Fibroblast of lung (primary cell): Measurements from ENCODE around the gene RNF133. TPM values are rescaled to one million over a fixed set of nuclear protein-coding genes. Genes with fewer than 3 reads are reported as not detected.
A peak's percentile ranks its signal among the peaks of the same experiment; 100 is the strongest.

Source experiments
- DNase-seq, 2 donors: peaks; one replicate each; pipeline versions ENCODE4 v3.0.0 to v3.0.0-alpha.2; 2010; ENCODE audit warnings: low read depth in 2 of 2
- H2AFZ ChIP-seq: 2 replicates; pipeline ENCODE4 v1.5.1; 2012; ENCODE audit warnings: low read length, control low read depth, inconsistent platforms
- H3K27ac ChIP-seq: 2 replicates; pipeline ENCODE4 v1.5.1; 2011; ENCODE audit warnings: low read length, control low read depth; ENCODE audit not compliant: insufficient read depth
- H3K27me3 ChIP-seq: 2 replicates; pipeline ENCODE4 v1.5.1; 2011; ENCODE audit warnings: mild to moderate bottlenecking, low read length; ENCODE audit not compliant: control insufficient read depth, insufficient read depth
- H3K36me3 ChIP-seq: 2 replicates; pipeline ENCODE4 v1.5.1; 2011; ENCODE audit warnings: low read length; ENCODE audit not compliant: control insufficient read depth, insufficient read depth
- H3K4me1 ChIP-seq: 2 replicates; pipeline ENCODE4 v1.5.1; 2011; ENCODE audit warnings: low read length; ENCODE audit not compliant: control insufficient read depth, insufficient read depth; ENCODE audit errors: extremely low read depth
- H3K4me2 ChIP-seq: 2 replicates; pipeline ENCODE4 v1.5.1; 2011; ENCODE audit warnings: low read length, control low read depth; ENCODE audit not compliant: insufficient read depth; ENCODE audit errors: extremely low read depth
- H3K4me3 ChIP-seq, 4 experiments: fragments of 200-600 bp in 1 of 4; sonication (generic) in 1 of 4; replicated peaks in 1 of 4; 2 replicates each; pipeline ENCODE4 v1.5.1; 2011 to 2016; ENCODE audit warnings: low read length in 4 of 4, low read depth in 3 of 4, mild to moderate bottlenecking in 3 of 4, control low read depth in 2 of 4, inconsistent platforms in 1 of 4, mixed read lengths in 1 of 4; ENCODE audit not compliant: insufficient read depth in 1 of 4; ENCODE audit errors: control extremely low read depth in 1 of 4
- H3K79me2 ChIP-seq: 2 replicates; pipeline ENCODE4 v1.5.1; 2012; ENCODE audit warnings: mild to moderate bottlenecking, low read length, inconsistent platforms; ENCODE audit not compliant: control insufficient read depth, insufficient read depth
- H3K9ac ChIP-seq: 2 replicates; pipeline ENCODE4 v1.5.1; 2011; ENCODE audit warnings: mild to moderate bottlenecking, low read length, control low read depth; ENCODE audit not compliant: insufficient read depth
- H3K9me3 ChIP-seq: 2 replicates; pipeline ENCODE4 v1.5.1; 2012; ENCODE audit warnings: low read depth, low read length; ENCODE audit not compliant: control insufficient read depth, insufficient read depth
- H4K20me1 ChIP-seq: 2 replicates; pipeline ENCODE4 v1.5.1; 2011; ENCODE audit warnings: low read length; ENCODE audit not compliant: control insufficient read depth, insufficient read depth; ENCODE audit errors: extremely low read depth
- CTCF ChIP-seq, 2 donors: IDR thresholded peaks in 1 of 2; conservative IDR thresholded peaks in 1 of 2; 1 replicate in 1 of 2; 2 replicates in 1 of 2; pipeline ENCODE4 v1.5.1; 2011 to 2012; ENCODE audit warnings: low read length in 2 of 2, control low read depth in 1 of 2, inconsistent platforms in 1 of 2, low read depth in 1 of 2, mild to moderate bottlenecking in 1 of 2
- EZH2 ChIP-seq: IDR thresholded peaks from 2 replicates; pipeline ENCODE4 v1.5.1; 2012; ENCODE audit warnings: low read length, control low read depth, mild to moderate bottlenecking; ENCODE audit errors: missing control alignments
- polyA plus RNA-seq, 2 donors: library from polyadenylated mRNA; depleted of rRNA in 1 of 2; stranded (reverse) in 1 of 2; unstranded in 1 of 2; fragments of >200 nt; gene quantifications; 2 replicates each; pipeline ENCODE4 v1.2.1, GENCODE V29; 2011 to 2012; ENCODE audit warnings: missing spikeins in 1 of 2
- total RNA-seq: library from RNA; depleted of rRNA; stranded (reverse); fragments of >200 nt; gene quantifications from 2 replicates; pipeline ENCODE4 v1.2.1, GENCODE V29; 2014

Gene RNF133
- total and polyA plus RNA-seq, 2 donors (not counting 1 experiment from before 2014, with no cell fraction given): 0.07 to 0.50 TPM

- H3K27me3 ChIP-seq: no peaks in the 10 kb centered on the region
- H4K20me1 ChIP-seq: no peaks in the 10 kb centered on the region
- no peaks in the 10 kb centered on the region for H3K36me3 ChIP-seq
- H3K9me3 ChIP-seq: no peaks in the 10 kb centered on the region
- no peak overlapping the region for H3K27ac ChIP-seq
- no peak overlapping the region for H3K4me2 ChIP-seq
- TF ChIP-seq CTCF (conservative IDR thresholded peaks at IDR 0.05 in 1 of 2, IDR thresholded peaks at IDR 0.05 in 1 of 2; ENCODE audit: low read depth in 1 of 2, low read length in 2 of 2) (no peak), EZH2 (no peak)
- H3K4me1 ChIP-seq: no peaks in the 10 kb centered on the region
- H3K79me2 ChIP-seq: no peaks in the 10 kb centered on the region
- no peak overlapping the region for H3K9ac ChIP-seq
- no peak for DNase-seq
- no peak overlapping the region for H3K4me3 ChIP-seq
- H2AFZ ChIP-seq: no peak overlapping the region
Measured at GRCh38 chr7:122652876-122653275, 46.0 kb downstream of the RNF133 start.

GRCh38 chr7:122651451-122651850, 47.5 kb downstream of the RNF133 start:
- DNase-seq: peak in 1 of 2 donors; percentile 41
- no peaks in the 10 kb centered on the region for H3K36me3 ChIP-seq
- H3K27me3 ChIP-seq: no peaks in the 10 kb centered on the region
- H3K79me2 ChIP-seq: no peaks in the 10 kb centered on the region
- no peaks in the 10 kb centered on the region for H3K9me3 ChIP-seq
- no peak overlapping the region for H2AFZ ChIP-seq
- no peaks in the 10 kb centered on the region for H4K20me1 ChIP-seq
- no peak overlapping the region for H3K4me3 ChIP-seq
- TF ChIP-seq CTCF (conservative IDR thresholded peaks at IDR 0.05 in 1 of 2, IDR thresholded peaks at IDR 0.05 in 1 of 2; ENCODE audit: low read depth in 1 of 2, low read length in 2 of 2): no peak
- no peak overlapping the region for H3K4me2 ChIP-seq
- no peak overlapping the region for H3K27ac ChIP-seq
- no peaks in the 10 kb centered on the region for H3K4me1 ChIP-seq
- H3K9ac ChIP-seq: no peak overlapping the region

Other genes starting within 250 kb of the RNF133 start
- 0.26 and 0.83 TPM in 2 replicates for gene RNF148, start 3.8 kb upstream of the RNF133 start, total RNA-seq
- gene RNF148, start 3.8 kb upstream of the RNF133 start, polyA plus RNA-seq: 0.09 and 0.18 TPM in 2 replicates
- 32.2 and 40.8 TPM in 2 replicates for gene CADPS2, start 187.3 kb upstream of the RNF133 start, total RNA-seq
- gene CADPS2, start 187.3 kb upstream of the RNF133 start, polyA plus RNA-seq: 9.6 and 11.5 TPM in 2 replicates